Esophagus squamous epithelium (tissue), 4 donors: ENCODE measurements around the gene CDKN2D.
A peak's percentile ranks its signal among the peaks of the same experiment; 100 is the strongest.

Experiments
- POLR2A ChIP-seq, 4 donors: fragments of 450-650 bp; IDR thresholded peaks; one replicate each; pipeline ENCODE4 v1.6.1; 2017; ENCODE audit warnings: antibody characterized with exemption in 4 of 4, mild to moderate bottlenecking in 4 of 4, moderate library complexity in 3 of 4
- TF ChIP-seq, protein P1 (sequence below), 6 experiments: fragments of 450-650 bp in 4 of 6; fragments of 200-600 bp in 2 of 6; sonication (generic) in 2 of 6; IDR thresholded peaks; one replicate each; pipeline ENCODE4 v1.5.1; 2016 to 2019; ENCODE audit warnings: antibody characterized with exemption in 6 of 6, mild to moderate bottlenecking in 4 of 6, moderate library complexity in 4 of 6

DNA sequence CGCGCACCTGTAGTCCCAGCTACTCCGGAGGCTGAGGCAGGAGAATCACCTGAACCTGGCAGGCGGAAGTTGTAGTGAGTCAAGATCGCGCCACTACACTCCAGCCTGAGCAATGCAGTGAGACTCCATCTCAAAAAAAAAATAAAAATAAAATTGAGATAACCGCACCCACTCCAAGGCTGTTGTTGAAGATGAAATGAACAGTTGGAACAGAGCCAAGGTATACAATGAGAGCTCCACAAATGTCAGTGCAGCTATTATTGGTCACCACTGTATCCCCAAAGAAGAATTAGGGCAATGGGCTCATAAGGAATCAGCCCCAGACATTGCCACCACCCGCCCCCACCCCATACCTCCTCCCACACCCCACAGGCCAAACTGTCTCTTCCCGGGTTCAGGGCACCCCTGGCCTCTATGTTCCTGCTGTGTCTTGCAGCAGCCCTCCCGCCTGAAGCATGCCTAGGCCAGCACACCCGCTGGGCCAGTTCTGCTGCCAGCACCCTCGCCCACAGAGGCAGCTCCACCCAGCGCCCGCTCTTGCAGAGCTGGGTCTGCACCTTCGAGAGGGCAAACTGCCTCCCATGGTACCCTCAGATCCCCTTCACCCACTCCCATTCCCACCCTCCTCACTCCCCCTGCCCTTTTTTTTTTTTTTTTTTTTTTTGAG, 48.0 kb downstream of the CDKN2D start:
- TF ChIP-seq, protein P1, sequence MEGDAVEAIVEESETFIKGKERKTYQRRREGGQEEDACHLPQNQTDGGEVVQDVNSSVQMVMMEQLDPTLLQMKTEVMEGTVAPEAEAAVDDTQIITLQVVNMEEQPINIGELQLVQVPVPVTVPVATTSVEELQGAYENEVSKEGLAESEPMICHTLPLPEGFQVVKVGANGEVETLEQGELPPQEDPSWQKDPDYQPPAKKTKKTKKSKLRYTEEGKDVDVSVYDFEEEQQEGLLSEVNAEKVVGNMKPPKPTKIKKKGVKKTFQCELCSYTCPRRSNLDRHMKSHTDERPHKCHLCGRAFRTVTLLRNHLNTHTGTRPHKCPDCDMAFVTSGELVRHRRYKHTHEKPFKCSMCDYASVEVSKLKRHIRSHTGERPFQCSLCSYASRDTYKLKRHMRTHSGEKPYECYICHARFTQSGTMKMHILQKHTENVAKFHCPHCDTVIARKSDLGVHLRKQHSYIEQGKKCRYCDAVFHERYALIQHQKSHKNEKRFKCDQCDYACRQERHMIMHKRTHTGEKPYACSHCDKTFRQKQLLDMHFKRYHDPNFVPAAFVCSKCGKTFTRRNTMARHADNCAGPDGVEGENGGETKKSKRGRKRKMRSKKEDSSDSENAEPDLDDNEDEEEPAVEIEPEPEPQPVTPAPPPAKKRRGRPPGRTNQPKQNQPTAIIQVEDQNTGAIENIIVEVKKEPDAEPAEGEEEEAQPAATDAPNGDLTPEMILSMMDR (IDR thresholded peaks at IDR 0.05) = peak in 1 of 6 experiments; percentile 4
- TF ChIP-seq POLR2A (IDR thresholded peaks at IDR 0.05) = no peak
